Measurements from ENCODE around the gene NEMP1.
A peak's percentile ranks its signal among the peaks of the same experiment; 100 is the strongest.
"Not testable (repeated sequence)": the region's sequence is repeated elsewhere in the genome, so short reads cannot be mapped to it uniquely, and the experiment has no call there.

The NEMP1 gene

GRCh38 chr12:57079821-57080220, 1.2 kb upstream of the NEMP1 start:
- Histone ChIP-seq H3K4me1 (ENCODE audit: insufficient read depth, low read length, poor library complexity, severe bottlenecking) (peaks cover 12% of the 10 kb centered on the region), H3K36me3 (ENCODE audit: insufficient read depth, low read length) (no peaks in the 10 kb centered on the region), H3K9me3 (ENCODE audit: insufficient read depth, low read depth, low read length) (no peaks in the 10 kb centered on the region), H3K9ac (ENCODE audit: low read depth, low read length, poor library complexity, severe bottlenecking) (peak overlapping the region; percentile 87), H3K4me3 (ENCODE audit: low read length, poor library complexity, severe bottlenecking) (peak overlapping the region; percentile 68), H3K27me3 (ENCODE audit: insufficient read depth, low read length, poor library complexity, severe bottlenecking) (no peaks in the 10 kb centered on the region), H4K20me1 (ENCODE audit: insufficient read depth, low read length, poor library complexity, severe bottlenecking) (peaks cover 5% of the 10 kb centered on the region), H3K9me2 (replicated peaks; ENCODE audit: low read depth, low read length) (no peaks in the 10 kb centered on the region), H3K79me2 (ENCODE audit: insufficient read depth, low read length) (peaks cover 20% of the 10 kb centered on the region), H3F3A (ENCODE audit: low read depth) (peaks cover 6% of the 10 kb centered on the region), H3K4me2 (ENCODE audit: low read depth, low read length, poor library complexity, severe bottlenecking) (peak overlapping the region; percentile 78), H2AFZ (ENCODE audit: low read length) (no peak overlapping the region)
- no peak for TF ChIP-seq CTCF (conservative IDR thresholded peaks at IDR 0.05; ENCODE audit: low read length)
- no peak for TF ChIP-seq EZH2phosphoT487 (IDR thresholded peaks at IDR 0.05; ENCODE audit: borderline replicate concordance)

GRCh38 chr12:57073566-57074450, 4.8 kb downstream of the NEMP1 start:
- not testable (repeated sequence) for H2AFZ ChIP-seq (ENCODE audit: low read length)

GRCh38 chr12:57072661-57073060, 5.9 kb downstream of the NEMP1 start:
- no peak overlapping the region for H3K4me2 ChIP-seq (ENCODE audit: low read depth, low read length, poor library complexity, severe bottlenecking)
- peaks cover 38% of the 10 kb centered on the region for H3K79me2 ChIP-seq (ENCODE audit: insufficient read depth, low read length)
- H4K20me1 ChIP-seq (ENCODE audit: insufficient read depth, low read length, poor library complexity, severe bottlenecking), result peaks cover 4% of the 10 kb centered on the region
- no peak overlapping the region for H2AFZ ChIP-seq (ENCODE audit: low read length)
- H3K36me3 ChIP-seq (ENCODE audit: insufficient read depth, low read length), result peaks cover 42% of the 10 kb centered on the region; the same call in 1 of the 2 replicates
- H3K27me3 ChIP-seq (ENCODE audit: insufficient read depth, low read length, poor library complexity, severe bottlenecking), result no peaks in the 10 kb centered on the region
- no peak overlapping the region for H3K9ac ChIP-seq (ENCODE audit: low read depth, low read length, poor library complexity, severe bottlenecking)
- H3K9me2 ChIP-seq (replicated peaks; ENCODE audit: low read depth, low read length), result no peaks in the 10 kb centered on the region
- TF ChIP-seq EZH2phosphoT487 (IDR thresholded peaks at IDR 0.05; ENCODE audit: borderline replicate concordance), result no peak
- no peak for TF ChIP-seq CTCF (conservative IDR thresholded peaks at IDR 0.05; ENCODE audit: low read length)
- H3K4me1 ChIP-seq (ENCODE audit: insufficient read depth, low read length, poor library complexity, severe bottlenecking), result no peaks in the 10 kb centered on the region
- H3K4me3 ChIP-seq (ENCODE audit: low read length, poor library complexity, severe bottlenecking), result no peak overlapping the region
- no peaks in the 10 kb centered on the region for H3K9me3 ChIP-seq (ENCODE audit: insufficient read depth, low read depth, low read length)
- 0 out of 2 replicates have a peak, but pooled peaks cover 3% of the 10 kb centered on the region for H3F3A ChIP-seq (ENCODE audit: low read depth)

More at GRCh38 chr12:57073566-57074450, 4.8 kb downstream of the NEMP1 start:
- H3K9ac ChIP-seq (ENCODE audit: low read depth, low read length, poor library complexity, severe bottlenecking); H4K20me1 ChIP-seq (ENCODE audit: insufficient read depth, low read length, poor library complexity, severe bottlenecking); H3K27me3 ChIP-seq (ENCODE audit: insufficient read depth, low read length, poor library complexity, severe bottlenecking); H3K4me1 ChIP-seq (ENCODE audit: insufficient read depth, low read length, poor library complexity, severe bottlenecking); H3K9me3 ChIP-seq (ENCODE audit: insufficient read depth, low read depth, low read length); H3K4me3 ChIP-seq (ENCODE audit: low read length, poor library complexity, severe bottlenecking); H3F3A ChIP-seq (ENCODE audit: low read depth); H3K9me2 ChIP-seq (replicated peaks; ENCODE audit: low read depth, low read length): not testable (repeated sequence)
- Histone ChIP-seq H3K36me3 (ENCODE audit: insufficient read depth, low read length) (peaks cover 32% of the 10 kb centered on the region; the same call in 1 of the 2 replicates), H3K4me2 (ENCODE audit: low read depth, low read length, poor library complexity, severe bottlenecking) (peak overlapping the region; percentile 12), H3K79me2 (ENCODE audit: insufficient read depth, low read length) (peaks cover 39% of the 10 kb centered on the region)
